HG02642 (cell line): ENCODE measurements around the gene HNRNPDL.
"Not testable (repeated sequence)": the region's sequence is repeated elsewhere in the genome, so short reads cannot be mapped to it uniquely, and the experiment has no call there.

ENCODE experiments used
- ATAC-seq: cut with Tn5 transposase; IDR thresholded peaks from one replicate; pipeline ENCODE4 v1.9.1; 2021; ENCODE audit warnings: mild to moderate bottlenecking; ENCODE audit not compliant: unreplicated experiment, poor library complexity

The HNRNPDL gene

DNA sequence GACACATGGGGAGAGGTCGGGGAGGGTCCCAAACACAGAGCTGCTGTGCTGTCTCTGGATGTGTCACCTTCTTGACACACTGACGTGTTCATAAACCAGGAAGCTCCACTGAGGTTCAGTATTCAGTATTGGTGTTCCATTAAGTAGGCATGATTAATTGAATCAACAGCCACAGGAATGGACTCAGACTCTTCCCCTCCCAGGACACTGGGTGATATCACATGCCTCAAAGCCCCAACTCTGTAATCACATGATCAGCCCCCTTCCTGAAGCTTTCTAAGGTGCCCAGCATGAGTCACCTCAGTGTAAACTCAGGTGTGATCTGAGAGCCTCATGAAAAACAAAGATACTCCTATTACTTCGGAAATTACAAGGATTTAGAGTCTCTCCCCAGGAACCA lies 35.4 kb downstream of the HNRNPDL start:
- no peak for ATAC-seq

GRCh38 chr4:82390061-82390460 lies 40.2 kb downstream of the HNRNPDL start:
- not testable (repeated sequence) for ATAC-seq

DNA sequence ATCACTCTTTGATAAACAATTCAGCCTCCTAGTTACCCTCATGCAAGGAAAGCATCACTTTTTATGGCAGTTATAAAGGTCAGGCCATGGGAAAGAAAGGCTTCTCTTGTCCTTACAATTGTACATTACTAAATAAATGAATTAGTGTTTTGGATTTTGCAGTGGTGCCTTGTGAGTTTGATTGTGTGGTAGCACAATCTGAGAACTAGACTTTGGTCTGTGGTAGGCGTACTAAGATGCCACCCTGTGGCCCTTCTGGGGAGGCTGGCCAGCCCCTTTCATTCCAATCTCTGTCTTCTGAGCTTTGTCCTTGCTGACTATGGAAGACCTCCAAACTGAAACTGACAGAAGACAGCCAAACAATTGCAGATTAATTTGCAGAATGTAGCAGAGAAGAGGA lies 41.9 kb downstream of the HNRNPDL start:
- no peak for ATAC-seq

DNA sequence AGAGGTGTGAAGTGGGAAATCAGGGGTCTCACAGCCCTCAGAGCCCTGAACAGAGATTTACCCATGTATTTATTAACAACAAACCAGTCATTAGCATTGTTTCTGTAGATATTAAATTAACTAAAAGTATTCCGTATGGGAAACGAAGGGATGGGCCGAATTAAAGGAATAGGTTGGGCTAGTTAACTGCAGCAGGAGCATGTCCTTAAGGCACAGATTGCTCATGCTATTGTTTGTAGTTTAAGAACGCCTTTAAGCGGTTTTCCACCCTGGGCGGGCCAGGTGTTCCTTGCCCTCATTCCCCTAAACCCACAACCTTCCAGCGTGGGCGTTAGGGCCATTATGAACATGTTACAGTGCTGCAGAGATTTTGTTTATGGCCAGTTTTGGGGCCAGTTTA lies 44.0 kb downstream of the HNRNPDL start:
- not testable (repeated sequence) for ATAC-seq

DNA sequence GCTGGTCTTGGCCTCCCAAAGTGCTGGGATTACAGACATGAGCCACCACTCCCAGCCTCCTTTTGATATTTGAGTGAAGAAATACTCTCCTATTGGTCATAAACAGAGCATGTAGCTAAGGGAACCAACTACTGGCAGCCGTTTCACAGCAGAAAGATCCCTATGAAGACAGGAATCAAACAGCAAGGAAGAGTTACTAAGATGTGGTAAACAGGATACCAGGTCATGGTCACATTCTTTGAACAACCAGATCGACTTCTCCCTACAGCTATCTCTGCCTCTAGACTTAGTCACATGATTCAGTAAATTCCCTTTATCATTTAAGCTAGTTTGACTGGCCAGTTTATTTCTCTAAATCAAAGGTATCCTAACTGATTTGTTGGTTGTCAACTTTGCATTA lies 47.5 kb downstream of the HNRNPDL start:
- no peak for ATAC-seq

- ATAC-seq, result no peak
Observed at GRCh38 chr4:82381661-82382296, 48.5 kb downstream of the HNRNPDL start.

GRCh38 chr4:82381235-82381634 lies 49.0 kb downstream of the HNRNPDL start:
- ATAC-seq, result no peak

GRCh38 chr4:82380831-82381230 lies 49.4 kb downstream of the HNRNPDL start:
- ATAC-seq, result no peak

DNA sequence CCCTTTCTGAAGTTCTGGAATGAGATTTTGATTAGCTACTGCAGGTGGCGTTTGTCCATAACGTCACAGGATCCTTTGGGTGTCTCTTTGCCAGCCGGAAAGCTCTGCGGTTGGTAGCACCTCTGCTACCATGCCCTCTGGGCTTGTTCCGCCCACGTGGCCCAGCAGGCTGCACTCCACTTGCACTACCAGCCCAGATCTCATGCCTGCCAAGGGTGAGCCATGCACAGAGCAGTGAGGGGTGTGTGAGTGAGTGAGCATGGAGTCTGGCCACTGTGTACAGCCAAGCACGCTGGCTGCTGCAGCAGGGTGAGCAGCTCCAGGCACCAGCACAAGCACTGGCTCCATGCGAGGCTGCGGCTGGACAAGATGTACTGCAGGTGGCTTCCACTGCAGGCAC lies 49.9 kb downstream of the HNRNPDL start:
- ATAC-seq, result no peak

DNA sequence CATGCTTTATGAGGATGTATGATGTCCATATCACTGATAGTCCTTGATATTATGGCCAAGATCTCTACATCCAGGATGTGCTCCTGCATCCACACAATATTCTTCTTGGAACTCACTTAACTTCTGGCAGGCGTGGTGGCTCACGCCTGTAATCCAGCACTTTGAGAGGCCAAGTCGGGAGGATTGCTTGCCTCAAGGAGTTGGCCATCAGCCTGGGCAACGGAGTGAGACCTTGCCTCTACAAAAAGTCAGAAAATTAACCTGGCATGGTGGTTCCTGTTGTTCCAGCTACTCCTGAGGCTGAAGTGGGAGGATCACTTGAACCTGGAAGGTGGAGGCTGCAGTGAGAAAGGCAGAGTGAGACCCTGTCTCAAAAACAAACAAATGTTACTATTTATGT lies 54.2 kb downstream of the HNRNPDL start:
- ATAC-seq, result no peak

GRCh38 chr4:82373816-82374625 lies 56.2 kb downstream of the HNRNPDL start, which contains the start of gene HNRNPD:
Gene HNRNPD, minus strand, starts transcription at chr4:82373991. Its CDS starts 313 bp downstream, at chr4:82373678.
- peak; percentile 93 for ATAC-seq

GRCh38 chr4:82373486-82373815 lies 56.8 kb downstream of the HNRNPDL start:
- peak; percentile 27 for ATAC-seq
